Naive B cell (primary cell): Measurements from ENCODE around the gene THAP7. TPM values are rescaled to one million over a fixed set of nuclear protein-coding genes. Genes with fewer than 3 reads are reported as not detected.

Experiments
- ATAC-seq, 2 donors: fragments of 150-1000 bp; cut with Tn5 transposase; 2 replicates each; pipeline ENCODE4 v1.10.0; 2021; ENCODE audit warnings: low read depth in 2 of 2, mild to moderate bottlenecking in 2 of 2, moderate library complexity in 2 of 2
- DNase-seq: peaks from one replicate; pipeline ENCODE4 v3.0.0; 2022
- H3K27ac Mint-ChIP-seq, 6 donors: one replicate each; pipeline ENCODE4 v1.8.0; 2020 to 2022; ENCODE audit warnings: mild to moderate bottlenecking in 6 of 6, mixed read lengths in 6 of 6, moderate library complexity in 5 of 6, inconsistent platforms in 2 of 6
- H3K27me3 Mint-ChIP-seq, 3 donors: one replicate each; pipeline ENCODE4 v1.8.0; 2021 to 2022; ENCODE audit warnings: mixed read lengths in 3 of 3, mild to moderate bottlenecking in 1 of 3
- H3K36me3 Mint-ChIP-seq, 2 donors: one replicate each; pipeline ENCODE4 v1.8.0; 2020 to 2022; ENCODE audit warnings: mixed read lengths in 2 of 2, inconsistent platforms in 1 of 2, mild to moderate bottlenecking in 1 of 2
- H3K4me1 Mint-ChIP-seq, 3 donors: one replicate each; pipeline ENCODE4 v1.8.0; 2020 to 2022; ENCODE audit warnings: mixed read lengths in 3 of 3, inconsistent platforms in 1 of 3, mild to moderate bottlenecking in 1 of 3, moderate library complexity in 1 of 3
- H3K4me3 Mint-ChIP-seq, 8 donors: one replicate each; pipeline ENCODE4 v1.8.0; 2020 to 2022; ENCODE audit warnings: mild to moderate bottlenecking in 8 of 8, mixed read lengths in 8 of 8, moderate library complexity in 8 of 8, inconsistent platforms in 2 of 8
- H3K9me3 Mint-ChIP-seq, 7 donors: one replicate each; pipeline ENCODE4 v1.8.0; 2020 to 2022; ENCODE audit warnings: mixed read lengths in 7 of 7, mild to moderate bottlenecking in 5 of 7, inconsistent platforms in 2 of 7, moderate library complexity in 1 of 7
- polyA plus RNA-seq, 6 donors: library from polyadenylated mRNA; unstranded; fragments of 300-500 nt; fragmentation: Illumina TruSeq; gene quantifications; one replicate each; pipeline ENCODE4 v1.2.3, GENCODE V29; 2021; ENCODE audit warnings: low read depth in 6 of 6

THAP7 gene
- polyA plus RNA-seq, 6 donors from 2014 or later, result 36.6 to 43.6 (median 40.9) TPM

- Mint-ChIP-seq H3K27me3 (no peaks in the 10 kb centered on the region), H3K27ac (no peak overlapping the region), H3K9me3 (no peaks in the 10 kb centered on the region), H3K4me3 (no peak overlapping the region), H3K36me3 (peaks cover 0 to 2% of the 10 kb centered on the region in 2 donors), H3K4me1 (peaks cover 0 to 2% (median 0%) of the 10 kb centered on the region in 3 donors)
- no peak for ATAC-seq
- no peak for DNase-seq
Observed at GRCh38 chr22:20991252-20992055, 10.5 kb downstream of the THAP7 start.

DNA sequence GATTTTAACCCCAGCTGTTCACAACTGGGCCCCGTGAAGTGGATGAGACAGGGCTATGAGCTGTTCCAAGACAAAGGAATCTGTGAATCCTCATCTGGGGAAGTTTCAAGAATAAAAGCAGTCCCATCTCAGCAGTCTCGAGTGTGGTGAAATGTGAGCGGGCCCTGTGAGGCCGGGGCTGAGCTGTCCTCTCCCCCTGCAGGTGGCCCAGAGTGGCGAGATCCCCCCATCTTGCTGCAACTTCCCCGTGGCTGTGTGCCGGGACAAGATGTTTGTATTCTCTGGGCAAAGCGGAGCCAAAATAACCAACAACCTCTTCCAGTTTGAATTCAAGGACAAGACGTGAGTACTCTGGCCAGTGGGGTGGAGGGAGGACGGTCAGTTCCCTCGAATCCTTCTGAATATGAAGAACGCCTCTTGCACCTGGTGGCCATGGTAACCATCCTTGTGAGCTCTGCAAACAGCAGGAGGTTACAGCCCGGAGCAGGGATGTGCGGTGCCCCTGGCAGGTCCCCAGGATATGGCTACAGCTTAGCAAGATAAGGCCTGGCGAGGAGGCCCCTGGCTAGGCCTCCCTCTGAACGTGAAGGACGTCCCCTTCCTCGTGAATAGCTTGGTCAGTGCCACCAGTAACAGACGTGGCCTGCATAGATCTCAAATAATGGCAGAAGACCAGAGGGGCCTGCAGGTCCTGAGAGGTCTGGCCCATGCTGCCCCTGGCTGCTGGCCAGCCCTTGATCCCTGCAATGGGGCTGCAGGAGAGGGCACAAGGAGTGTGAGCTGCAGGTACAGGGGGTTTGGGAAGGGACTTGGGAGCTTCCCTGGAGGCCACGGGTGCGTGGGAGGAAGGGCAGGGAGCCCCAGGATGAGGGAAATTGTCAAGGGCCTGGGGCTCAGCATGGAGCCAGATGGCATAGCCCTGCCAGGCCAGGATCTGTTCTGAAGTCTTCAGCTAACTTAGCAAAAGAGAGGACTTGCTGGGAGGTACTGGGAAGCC is 11.4 kb downstream of the THAP7 start:
- Mint-ChIP-seq H3K27me3 (no peaks in the 10 kb centered on the region), H3K4me3 (no peak overlapping the region), H3K4me1 (peaks cover 0 to 4% (median 0%) of the 10 kb centered on the region in 3 donors), H3K27ac (peak overlapping the region in 3 of 6 donors; percentile 39 to 58 (median 58)), H3K9me3 (no peaks in the 10 kb centered on the region), H3K36me3 (peaks cover 0 to 5% of the 10 kb centered on the region in 2 donors)
- DNase-seq (no peak), ATAC-seq (no peak)

DNA sequence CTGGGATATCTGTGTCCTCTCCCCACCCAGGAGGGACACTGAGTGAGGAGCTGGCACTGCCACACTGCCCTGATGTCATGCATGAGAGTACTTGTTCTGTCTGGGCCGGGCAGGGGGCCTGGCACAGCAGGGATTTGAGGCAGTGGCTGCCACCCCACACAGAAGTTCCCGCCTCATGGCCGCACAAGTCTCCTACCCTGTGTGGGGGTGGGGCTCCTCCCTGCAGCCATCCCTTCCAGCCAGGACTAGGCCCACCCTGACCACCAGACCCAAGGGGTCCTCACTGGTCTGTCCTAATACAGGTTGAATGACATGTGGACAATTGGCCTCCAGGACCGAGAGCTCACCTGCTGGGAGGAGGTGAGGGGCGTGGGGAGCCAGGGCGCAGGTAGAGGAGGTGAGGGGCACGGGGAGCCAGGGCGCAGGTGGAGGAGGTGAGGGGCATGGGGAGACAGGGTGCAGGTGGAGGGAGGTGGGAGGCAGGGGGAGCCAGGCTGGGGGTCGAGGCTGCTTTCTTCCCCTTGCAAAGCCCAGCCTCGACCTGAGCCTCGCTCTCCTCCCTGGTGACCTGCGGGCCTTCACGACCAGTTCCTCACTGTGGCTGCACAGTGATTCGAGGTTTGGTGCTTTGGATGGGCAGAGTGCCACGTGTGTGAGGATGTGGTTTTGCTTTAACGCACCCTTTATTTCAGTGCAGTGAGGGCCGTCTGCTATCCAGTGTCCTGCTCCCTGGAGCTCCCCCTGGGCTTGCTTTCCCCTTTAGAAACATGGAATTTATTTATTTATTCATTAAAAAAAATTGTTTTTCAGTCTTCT is 12.4 kb downstream of the THAP7 start:
- no peak overlapping the region for H3K27ac Mint-ChIP-seq
- H3K36me3 Mint-ChIP-seq, result peaks cover 0 to 5% of the 10 kb centered on the region in 2 donors
- H3K27me3 Mint-ChIP-seq, result no peaks in the 10 kb centered on the region
- ATAC-seq, result no peak
- H3K4me3 Mint-ChIP-seq, result no peak overlapping the region
- no peaks in the 10 kb centered on the region for H3K9me3 Mint-ChIP-seq
- H3K4me1 Mint-ChIP-seq, result peaks cover 0 to 4% (median 0%) of the 10 kb centered on the region in 3 donors
- no peak for DNase-seq

DNA sequence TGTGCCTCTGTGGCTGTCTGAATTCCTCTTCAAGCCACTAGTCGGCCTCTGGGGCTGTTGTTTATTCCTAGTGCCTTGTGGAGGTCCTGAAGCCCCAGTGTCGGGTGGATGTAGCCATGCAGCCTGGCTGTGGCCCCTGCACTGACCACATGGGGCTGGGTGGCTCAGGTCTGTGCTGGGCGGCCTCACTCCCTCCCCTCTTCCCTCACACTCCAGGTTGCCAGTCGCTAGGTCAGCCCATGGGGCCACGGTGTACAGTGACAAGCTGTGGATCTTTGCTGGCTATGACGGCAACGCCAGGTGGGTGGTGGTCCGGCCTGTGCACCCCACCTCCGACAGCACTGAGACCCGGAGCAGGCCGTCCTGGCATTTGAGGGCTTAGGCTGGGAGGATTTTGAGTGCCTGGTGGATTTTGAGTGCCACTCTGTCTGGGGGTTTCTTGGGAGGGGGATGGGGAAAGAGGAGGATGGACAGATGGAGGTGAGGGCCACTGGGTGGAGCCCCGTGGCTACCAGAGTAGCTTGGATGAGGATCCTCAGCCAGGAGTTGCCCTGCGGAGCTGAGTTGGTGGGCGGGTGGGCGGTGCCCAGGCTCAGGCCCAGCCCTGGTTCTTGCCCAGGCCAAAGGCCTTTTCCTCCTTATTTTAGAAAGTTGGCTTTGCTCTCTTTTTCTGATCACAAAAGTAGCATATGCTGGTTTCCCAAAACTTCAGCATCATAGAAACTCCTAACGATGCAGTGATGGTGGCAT is 13.2 kb downstream of the THAP7 start:
- no peak for ATAC-seq
- no peak overlapping the region for H3K27ac Mint-ChIP-seq
- peaks cover 3 to 7% (median 5%) of the 10 kb centered on the region in 3 donors for H3K4me1 Mint-ChIP-seq
- no peaks in the 10 kb centered on the region for H3K27me3 Mint-ChIP-seq
- H3K4me3 Mint-ChIP-seq, result no peak overlapping the region
- peaks cover 0 to 5% of the 10 kb centered on the region in 2 donors for H3K36me3 Mint-ChIP-seq
- no peaks in the 10 kb centered on the region for H3K9me3 Mint-ChIP-seq
- no peak for DNase-seq

DNA sequence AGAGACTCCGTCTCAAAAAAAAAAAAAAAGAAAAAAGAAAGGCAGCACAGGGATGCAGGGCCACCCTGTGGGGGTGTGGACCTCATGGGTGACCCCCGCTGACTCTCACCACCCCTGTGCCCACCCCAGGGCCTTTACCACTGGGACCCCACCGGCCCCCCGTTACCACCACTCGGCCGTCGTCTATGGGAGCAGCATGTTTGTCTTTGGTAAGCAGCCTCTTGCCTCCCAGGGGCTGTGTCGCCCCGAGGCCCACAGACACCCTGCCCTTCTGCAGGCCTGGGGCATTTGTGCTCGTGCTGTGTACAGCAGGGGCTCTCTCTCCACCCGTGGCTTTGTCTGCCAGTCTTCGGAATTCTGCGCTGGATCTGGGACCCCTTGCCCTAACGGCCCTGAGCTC is 14.5 kb downstream of the THAP7 start:
- H3K27ac Mint-ChIP-seq, result no peak overlapping the region
- no peaks in the 10 kb centered on the region for H3K27me3 Mint-ChIP-seq
- DNase-seq (no peak), ATAC-seq (no peak)
- no peak overlapping the region for H3K4me3 Mint-ChIP-seq
- peaks cover 0 to 5% of the 10 kb centered on the region in 2 donors for H3K36me3 Mint-ChIP-seq
- no peaks in the 10 kb centered on the region for H3K9me3 Mint-ChIP-seq
- peaks cover 15 to 16% (median 15%) of the 10 kb centered on the region in 3 donors for H3K4me1 Mint-ChIP-seq

GRCh38 chr22:20986365-20986764 is 15.6 kb downstream of the THAP7 start:
- no peak overlapping the region for H3K4me3 Mint-ChIP-seq
- H3K27ac Mint-ChIP-seq, result no peak overlapping the region
- peaks cover 18 to 22% (median 20%) of the 10 kb centered on the region in 3 donors for H3K4me1 Mint-ChIP-seq
- no peaks in the 10 kb centered on the region for H3K27me3 Mint-ChIP-seq
- H3K36me3 Mint-ChIP-seq, result peaks cover 0 to 5% of the 10 kb centered on the region in 2 donors
- no peak for DNase-seq
- ATAC-seq, result no peak
- H3K9me3 Mint-ChIP-seq, result no peaks in the 10 kb centered on the region

DNA sequence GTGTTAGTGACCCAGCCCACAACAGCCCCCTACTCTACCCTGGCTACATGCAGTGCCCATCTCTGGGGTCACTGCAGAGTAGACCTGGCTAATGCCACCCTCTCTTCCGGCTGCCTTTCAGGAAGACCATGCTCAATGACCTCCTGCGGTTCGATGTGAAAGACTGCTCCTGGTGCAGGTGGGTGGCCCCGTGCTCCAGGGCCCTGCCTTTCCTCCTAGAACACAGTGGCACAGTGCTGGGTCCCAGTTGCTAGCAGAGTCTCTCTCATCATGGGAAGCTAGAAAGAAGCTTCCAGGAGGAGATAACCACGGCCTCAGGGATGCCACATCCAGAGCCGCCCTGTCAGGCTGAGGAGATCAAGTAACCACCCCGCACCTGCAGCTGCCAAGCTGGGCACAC is 16.2 kb downstream of the THAP7 start:
- Mint-ChIP-seq H3K27ac (no peak overlapping the region), H3K27me3 (no peaks in the 10 kb centered on the region), H3K36me3 (peaks cover 0 to 5% of the 10 kb centered on the region in 2 donors), H3K9me3 (no peaks in the 10 kb centered on the region), H3K4me1 (peaks cover 24 to 28% (median 26%) of the 10 kb centered on the region in 3 donors), H3K4me3 (no peak overlapping the region)
- DNase-seq (no peak), ATAC-seq (no peak)

DNA sequence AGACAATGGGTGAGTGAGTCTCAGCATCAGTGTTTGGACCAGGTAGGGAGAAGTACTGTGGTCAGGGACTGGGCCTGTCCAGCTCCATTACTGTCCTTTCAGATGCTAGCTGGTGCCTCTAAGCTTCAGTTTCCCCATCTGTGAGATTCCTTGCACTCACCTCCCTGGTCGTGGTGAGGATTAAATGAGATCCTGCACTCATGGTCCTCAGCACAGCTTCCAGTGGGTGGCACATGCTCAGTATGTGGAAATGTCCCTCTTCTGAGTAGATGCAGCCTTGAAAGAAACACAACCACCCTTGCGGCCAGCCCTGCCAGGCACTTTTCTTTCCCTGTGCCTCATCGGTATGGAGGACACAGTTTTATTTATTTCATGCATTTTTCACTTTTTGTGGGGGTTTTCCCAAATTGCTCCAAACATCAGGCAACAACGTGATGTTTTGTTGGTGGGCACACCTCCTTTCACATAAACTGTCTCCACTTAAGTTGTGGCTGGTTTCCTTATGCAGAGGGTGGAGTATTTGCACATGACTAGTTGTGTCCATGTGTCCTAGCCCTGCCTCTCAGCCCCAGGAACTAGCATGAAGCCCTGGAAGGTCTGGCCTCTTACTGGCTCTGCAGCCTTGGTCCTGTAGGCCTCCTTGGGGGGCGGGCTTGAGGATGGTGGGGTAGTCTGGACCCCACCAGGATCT is 18.7 kb downstream of the THAP7 start:
- DNase-seq, result no peak
- Mint-ChIP-seq H3K4me3 (peak overlapping the region; percentile 86 to 96 (median 94)), H3K27me3 (peaks cover 0 to 14% (median 0%) of the 10 kb centered on the region in 3 donors), H3K27ac (peak overlapping the region in 1 of 6 donors; percentile 79), H3K36me3 (peaks cover 0 to 5% of the 10 kb centered on the region in 2 donors), H3K4me1 (peaks cover 38 to 46% (median 40%) of the 10 kb centered on the region in 3 donors), H3K9me3 (peaks cover 0 to 4% (median 0%) of the 10 kb centered on the region in 7 donors)
- ATAC-seq, result no peak

DNA sequence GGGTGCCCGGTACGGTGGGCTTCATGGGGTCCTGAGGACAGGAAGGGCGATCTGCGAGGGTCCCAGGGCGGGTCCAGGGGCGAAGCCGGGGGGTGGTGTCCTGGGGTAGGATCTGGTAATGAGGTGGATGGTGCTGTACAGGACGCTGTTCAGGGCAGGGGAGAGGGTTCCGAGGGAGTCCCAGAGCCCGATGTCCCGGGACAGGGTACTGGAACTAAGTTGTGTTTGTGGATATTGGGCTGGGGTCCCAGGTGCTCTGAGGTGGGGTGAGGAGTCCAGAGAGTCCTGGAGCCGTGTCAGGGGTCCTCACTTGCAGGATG is 19.4 kb downstream of the THAP7 start:
- DNase-seq (no peak), ATAC-seq (no peak)
- peaks cover 0 to 17% (median 0%) of the 10 kb centered on the region in 3 donors for H3K27me3 Mint-ChIP-seq
- H3K9me3 Mint-ChIP-seq, result peaks cover 0 to 4% (median 0%) of the 10 kb centered on the region in 7 donors
- H3K4me3 Mint-ChIP-seq, result peak overlapping the region; percentile 86 to 96 (median 94)
- H3K4me1 Mint-ChIP-seq, result peaks cover 38 to 46% (median 40%) of the 10 kb centered on the region in 3 donors
- peak overlapping the region; percentile 63 to 98 (median 80) for H3K27ac Mint-ChIP-seq
- H3K36me3 Mint-ChIP-seq, result peaks cover 0 to 5% of the 10 kb centered on the region in 2 donors

- H3K4me3 Mint-ChIP-seq, result peak within 1 kb of the TSS; percentile 86 to 96 (median 94)
- H3K27ac Mint-ChIP-seq, result peak within 1 kb of the TSS; percentile 79 to 98 (median 90)
- peaks cover 0 to 23% (median 0%) of the 10 kb centered on the region in 3 donors for H3K27me3 Mint-ChIP-seq
- peaks cover 0 to 4% (median 0%) of the 10 kb centered on the region in 7 donors for H3K9me3 Mint-ChIP-seq
- DNase-seq (peak; percentile 71), ATAC-seq (peak; percentile 73 to 78)
- H3K36me3 Mint-ChIP-seq, result peaks cover 0 to 5% of the 10 kb centered on the region in 2 donors
- peaks cover 38 to 46% (median 40%) of the 10 kb centered on the region in 3 donors for H3K4me1 Mint-ChIP-seq
Observed at GRCh38 chr22:20981787-20982562, 19.9 kb downstream of the THAP7 start, which contains the start of gene LZTR1. Gene LZTR1, plus strand, starts transcription at chr22:20982297. Its CDS starts 75 bp downstream, at chr22:20982372.
